CMK (cell line): Measurements from ENCODE around the gene CD6.

Experiments used
- DNase-seq: peaks from one replicate; pipeline ENCODE4 v3.0.0-alpha.2; 2010; ENCODE audit warnings: low read depth

Gene CD6

GRCh38 chr11:61026121-61027031 lies 54.9 kb downstream of the CD6 start:
- DNase-seq = no peak

DNA sequence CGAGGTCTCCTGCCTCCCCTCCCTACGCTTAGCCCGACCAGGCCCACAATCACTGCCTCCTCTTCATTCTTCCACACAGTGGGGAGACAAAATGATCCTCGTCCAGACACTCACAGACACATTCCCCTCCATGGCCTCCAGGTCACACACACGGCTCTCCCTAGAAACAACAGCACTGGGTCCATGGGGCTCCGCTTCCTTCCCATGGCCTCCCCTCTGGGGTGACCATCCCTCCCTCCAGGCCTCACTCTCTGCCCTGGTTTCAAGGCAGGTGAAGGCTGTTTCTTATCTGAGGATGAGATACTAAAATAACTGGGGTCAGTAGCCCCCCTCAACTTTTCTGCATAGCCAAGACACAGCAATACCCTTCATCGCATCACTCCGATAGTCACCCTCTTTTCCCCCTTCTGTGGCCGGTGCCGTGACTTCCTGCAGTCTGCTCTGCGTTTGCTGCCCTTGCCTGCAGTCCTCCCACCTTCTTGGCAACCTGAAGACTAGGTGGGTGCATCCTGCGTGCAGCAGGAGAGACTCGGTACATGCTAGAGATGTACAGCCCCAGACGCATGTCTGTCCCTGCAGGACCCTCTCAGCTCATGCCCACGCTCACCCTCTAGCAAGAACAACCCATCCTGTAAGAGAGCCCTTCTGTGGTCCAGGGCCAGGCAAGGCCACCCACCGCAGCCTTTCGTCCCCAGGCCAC lies 55.8 kb downstream of the CD6 start:
- DNase-seq = no peak

DNA sequence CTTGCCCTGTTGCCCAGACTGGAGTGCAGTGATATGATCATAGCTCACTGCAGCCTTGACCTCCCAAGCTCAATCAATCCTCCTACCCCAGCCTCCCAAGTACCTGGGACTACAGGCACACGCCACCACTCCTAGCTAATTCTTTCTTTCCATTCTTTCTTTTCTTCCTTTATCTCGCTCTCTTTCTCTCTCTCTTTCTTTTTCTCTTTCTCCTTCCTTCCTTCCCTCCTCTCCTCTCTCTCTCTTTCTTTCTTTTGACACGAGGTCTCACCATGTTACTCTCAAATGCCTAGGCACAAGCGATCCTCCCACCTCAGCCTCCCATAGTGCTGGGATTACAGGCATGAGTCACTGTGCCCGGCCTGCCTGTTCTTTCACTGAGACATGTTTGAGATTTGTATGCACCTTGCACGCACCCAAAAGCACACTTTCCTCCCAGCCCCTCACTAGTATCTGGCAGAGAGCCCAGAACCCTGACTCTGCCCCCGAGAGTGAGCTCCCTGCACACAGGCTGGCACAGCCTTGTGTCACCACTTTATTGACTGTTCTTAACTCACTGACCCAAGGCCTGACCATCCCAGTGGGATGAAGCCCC lies 56.8 kb downstream of the CD6 start:
- DNase-seq = no peak

DNA sequence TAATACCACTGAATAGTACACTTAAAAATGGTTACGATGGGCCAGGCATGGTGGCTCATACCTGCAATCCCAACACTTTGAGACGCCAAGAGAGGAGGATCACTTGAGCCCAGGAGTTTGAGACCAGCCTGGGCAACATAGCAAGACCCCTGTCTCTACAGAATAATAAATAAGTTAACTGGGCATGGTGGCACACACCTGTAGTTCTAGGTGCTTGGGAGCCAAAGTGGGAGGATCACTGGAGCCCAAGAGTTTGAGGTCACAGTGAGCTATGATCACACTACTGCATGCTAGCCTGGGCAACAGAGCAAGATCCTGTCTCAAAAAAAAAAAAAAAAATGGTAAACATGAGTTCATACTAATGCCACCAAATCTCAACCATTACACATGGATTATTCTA lies 61.3 kb downstream of the CD6 start:
- DNase-seq = no peak

- DNase-seq = no peak
Measured at GRCh38 chr11:61033417-61033816, 61.9 kb downstream of the CD6 start.

GRCh38 chr11:61034111-61034510 lies 62.6 kb downstream of the CD6 start:
- DNase-seq = no peak

DNA sequence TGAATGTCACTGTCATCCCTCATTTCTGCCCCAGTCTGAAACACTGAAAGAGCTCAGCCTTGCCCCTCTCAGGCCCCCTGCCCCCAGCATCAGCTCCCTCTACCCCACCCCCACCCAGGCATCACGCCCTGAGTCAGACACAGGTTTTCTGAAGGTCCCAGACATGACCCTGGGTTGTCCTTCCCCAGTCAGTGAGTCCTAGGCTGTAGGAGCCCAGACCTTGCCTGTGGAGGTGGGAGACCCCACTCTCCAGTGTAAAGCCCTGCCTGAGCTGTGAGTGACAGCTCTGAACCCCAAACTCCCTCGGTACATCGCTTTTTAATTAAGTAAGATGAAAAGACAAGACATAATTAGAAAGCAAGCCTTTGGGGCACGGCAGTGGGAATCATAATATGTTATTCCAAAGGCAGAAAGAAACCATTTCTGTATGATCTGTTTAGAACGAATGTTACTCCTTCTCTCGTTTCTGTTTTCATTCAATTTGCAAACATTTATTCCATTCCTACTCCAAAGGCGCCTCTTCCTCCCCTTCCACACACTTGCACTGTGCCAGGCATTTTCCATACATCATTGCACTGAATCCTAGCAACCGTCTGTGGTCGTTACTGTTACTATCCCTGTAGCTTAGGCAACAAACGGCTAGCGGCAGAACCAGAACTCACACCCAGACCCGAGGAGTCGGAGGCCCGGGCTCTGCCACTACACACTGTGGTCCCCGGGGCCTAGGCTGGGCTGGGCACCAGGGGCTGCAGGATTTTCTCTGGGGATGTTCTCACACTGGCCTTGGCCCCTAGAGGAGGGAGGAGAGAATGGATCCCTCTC lies 63.4 kb downstream of the CD6 start:
- no peak for DNase-seq

GRCh38 chr11:61035526-61035835 lies 64.0 kb downstream of the CD6 start:
- DNase-seq = peak; percentile 35

DNA sequence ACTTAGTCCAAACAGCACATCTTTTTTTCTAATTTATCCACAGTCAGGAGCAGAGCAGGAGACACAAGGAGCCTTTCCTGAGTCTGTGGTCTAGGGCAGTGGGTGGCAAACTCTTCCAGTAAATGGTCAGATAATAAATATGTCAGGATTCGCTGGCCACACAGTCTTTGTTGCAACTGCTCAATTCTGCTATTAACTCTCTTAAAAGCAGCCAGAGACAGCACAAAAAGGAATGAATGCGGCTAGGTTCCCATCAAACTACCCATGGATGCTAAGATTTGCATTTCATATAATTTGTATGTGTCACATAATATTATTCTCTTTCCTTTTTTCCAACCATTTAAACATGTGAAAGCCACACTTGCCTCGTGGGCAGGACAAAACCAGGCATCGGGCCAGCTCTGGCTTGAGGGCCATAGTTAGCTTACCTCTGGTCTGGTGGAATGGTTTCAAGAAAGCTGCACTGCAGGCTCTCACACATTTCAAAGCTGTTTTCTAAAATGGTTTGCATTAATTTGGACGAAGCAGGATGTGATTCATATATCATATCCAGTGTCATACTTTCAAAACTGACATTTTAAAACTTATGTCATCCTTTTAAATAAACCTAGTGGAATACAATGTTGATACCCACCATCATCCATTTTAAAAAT lies 66.1 kb downstream of the CD6 start:
- DNase-seq = no peak

DNA sequence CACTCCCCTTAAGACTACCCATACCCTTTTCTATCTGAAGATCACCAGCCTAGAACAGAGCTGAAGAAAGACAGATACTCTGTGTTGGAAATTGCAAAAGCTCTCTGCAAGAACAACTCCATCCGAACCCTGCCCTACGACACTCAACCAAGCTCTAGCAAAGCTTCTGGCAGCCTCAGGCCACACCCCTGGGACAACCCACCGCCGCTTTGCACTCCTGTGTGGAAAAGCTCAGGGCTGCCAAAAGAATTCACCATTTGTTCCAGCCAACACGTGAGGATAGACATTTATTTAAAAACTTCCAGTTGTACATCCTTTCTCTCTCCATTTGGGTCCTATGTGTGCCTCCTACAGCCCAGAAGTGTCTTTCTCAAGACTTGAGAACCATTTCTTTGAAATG lies 68.4 kb downstream of the CD6 start:
- DNase-seq = no peak

DNA sequence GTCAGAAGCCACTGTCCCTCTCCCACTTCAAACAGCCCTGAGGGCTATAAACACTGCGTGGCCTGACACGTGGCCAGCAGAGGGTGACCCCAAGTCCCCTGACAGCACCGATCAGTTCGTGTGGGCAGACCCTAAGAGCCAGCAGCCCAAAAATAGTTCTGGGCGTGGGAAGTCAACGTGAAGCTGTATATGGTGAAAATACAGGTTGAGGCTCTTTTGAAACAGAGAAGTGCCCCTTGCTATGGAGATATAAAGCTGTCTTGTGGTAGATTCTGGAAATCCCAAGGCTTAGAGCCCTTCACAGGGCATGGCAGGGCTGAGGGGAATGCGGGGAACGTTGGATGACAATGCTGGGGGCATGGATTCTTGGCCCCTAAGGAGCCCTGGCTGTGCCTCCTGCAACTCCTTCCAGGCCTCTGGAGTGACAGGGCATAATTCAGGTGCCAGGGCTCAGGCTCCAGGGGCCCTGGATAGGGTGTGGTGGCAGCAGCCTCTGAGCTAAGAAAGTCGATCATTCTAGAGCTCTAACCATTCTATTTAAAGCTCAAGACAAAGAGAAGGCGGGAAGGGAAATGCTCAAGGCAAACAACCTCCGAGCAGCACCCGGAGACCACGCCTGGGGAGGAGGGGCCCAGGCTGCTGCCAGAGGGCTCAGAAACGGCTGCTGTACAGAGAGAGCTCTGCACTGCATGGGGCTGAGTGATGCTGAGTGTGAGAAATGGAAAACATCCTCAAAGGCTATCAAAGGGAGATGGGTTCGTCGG lies 70.5 kb downstream of the CD6 start:
- no peak for DNase-seq

DNA sequence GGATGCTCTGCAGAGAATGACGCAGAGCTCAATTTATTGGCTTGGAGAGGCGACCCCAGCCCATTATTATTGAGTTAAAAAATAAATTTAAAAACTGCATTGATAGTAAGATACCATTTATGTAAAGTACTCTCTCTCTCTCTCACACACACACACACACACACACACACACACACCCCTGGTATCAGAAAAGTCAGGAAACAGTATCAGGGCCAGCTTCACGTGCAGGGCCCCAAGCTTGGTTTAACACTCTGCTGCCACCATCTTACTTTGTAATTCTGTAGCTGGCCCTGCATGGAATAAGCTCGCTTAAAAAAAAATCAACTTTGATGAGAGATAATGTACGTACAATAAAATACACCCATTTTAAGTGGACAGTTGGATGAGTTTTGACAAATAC lies 71.1 kb downstream of the CD6 start:
- DNase-seq = no peak

GRCh38 chr11:61042961-61043540 lies 71.6 kb downstream of the CD6 start:
- no peak for DNase-seq

GRCh38 chr11:61045271-61045670 lies 73.8 kb downstream of the CD6 start:
- DNase-seq = no peak

DNA sequence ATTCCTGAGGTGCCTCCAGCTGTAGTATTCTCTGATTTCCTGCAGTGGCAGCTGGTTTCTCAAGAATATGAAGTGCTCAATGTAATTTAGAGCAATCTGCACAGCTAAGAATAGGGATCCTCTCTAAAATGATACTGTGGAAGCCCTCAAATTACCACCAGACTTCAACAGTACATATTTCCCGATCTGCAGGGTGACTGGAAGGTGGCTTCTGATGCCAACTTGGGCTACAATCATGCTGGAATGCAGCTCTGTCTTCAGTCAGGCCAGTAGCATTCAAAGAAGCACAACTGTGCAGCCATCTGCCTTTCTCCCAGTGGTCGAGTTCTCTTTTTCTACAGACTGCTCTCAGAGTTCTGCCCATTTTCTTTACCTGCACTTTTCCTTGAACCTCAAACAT lies 75.4 kb downstream of the CD6 start:
- no peak for DNase-seq

DNA sequence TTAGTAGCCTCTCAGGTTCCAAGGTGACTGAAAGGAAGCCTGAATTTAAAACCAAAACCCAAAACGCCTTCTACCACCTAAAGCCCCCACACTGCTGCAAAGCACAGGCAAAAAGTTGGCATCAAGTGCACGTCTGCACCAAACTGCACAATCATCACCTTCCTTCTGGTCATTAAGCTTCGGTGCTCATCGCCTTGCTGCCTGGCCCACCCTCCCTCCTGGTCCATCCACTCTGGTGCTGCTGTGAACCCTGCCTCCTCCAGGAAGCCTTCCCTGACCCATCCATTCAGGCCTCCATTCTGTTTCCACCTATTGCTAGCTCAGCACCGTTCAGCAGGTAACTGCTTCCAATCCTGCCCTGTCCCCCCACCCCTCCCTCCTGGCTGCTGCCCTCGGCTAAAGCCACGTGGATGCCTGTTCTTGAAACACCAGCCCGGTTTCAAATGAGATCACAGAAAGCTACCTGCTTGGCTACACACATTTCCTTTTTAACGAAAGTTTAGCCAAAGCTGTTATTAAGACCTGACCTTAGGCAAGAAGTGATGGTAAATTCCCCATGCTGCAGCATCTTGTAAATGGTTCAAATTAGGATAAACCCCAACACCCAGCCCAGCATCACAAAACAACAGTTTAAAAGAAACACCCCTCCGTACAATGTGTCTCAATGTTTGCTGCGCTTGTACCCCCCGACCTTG lies 77.0 kb downstream of the CD6 start:
- DNase-seq = no peak

- no peak for DNase-seq
Measured at GRCh38 chr11:61049063-61049377, 77.5 kb downstream of the CD6 start.

GRCh38 chr11:61049859-61050258 lies 78.4 kb downstream of the CD6 start:
- no peak for DNase-seq

DNA sequence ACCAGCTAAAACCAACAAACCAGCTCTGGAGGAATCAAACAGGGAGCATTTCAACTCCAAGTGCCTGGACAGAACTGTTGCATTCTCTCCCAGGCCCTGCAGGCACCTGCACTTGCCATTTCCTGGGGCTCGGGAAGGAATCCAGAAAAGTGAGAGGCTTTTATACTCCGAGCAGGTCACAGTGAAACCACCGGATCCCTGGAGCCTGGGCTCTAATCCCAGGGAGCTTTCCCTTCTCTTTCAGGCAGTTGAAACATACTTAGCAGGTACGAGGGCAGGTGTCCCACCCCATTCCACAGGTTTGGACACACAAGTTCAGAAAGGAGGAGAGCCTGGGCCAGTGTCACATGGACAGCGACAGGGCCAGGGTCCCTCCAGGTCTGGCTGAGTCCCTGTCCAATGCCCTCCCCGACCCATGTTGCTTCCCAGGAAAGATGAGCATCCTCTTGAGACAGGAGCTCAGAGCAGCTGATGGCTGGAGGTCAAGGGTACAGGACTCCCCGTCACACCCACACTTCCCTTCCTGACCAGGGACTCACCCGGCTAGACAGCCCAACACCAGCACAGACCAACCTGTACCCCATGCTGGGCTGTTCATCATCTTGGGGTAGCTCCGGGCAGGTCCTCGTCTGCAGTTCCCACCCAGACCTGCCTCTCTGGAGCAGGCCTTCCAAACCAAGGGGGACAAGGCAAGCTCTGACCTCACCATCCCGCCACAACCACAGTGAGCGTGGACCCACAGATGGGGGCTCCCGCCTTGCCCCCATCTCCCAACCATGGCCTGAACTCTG lies 80.9 kb downstream of the CD6 start:
- no peak for DNase-seq
